Activated CD4-positive, alpha-beta T cell treated with anti-CD3 and anti-CD28 coated beads, Interleukin-2, amount 50 U/mL, for 1 hour (primary cell): Measurements from ENCODE around the gene FAM217A.

Experiments
- DNase-seq: peaks from one replicate; pipeline ENCODE4 v3.0.0-alpha.2; 2020

FAM217A gene

DNA sequence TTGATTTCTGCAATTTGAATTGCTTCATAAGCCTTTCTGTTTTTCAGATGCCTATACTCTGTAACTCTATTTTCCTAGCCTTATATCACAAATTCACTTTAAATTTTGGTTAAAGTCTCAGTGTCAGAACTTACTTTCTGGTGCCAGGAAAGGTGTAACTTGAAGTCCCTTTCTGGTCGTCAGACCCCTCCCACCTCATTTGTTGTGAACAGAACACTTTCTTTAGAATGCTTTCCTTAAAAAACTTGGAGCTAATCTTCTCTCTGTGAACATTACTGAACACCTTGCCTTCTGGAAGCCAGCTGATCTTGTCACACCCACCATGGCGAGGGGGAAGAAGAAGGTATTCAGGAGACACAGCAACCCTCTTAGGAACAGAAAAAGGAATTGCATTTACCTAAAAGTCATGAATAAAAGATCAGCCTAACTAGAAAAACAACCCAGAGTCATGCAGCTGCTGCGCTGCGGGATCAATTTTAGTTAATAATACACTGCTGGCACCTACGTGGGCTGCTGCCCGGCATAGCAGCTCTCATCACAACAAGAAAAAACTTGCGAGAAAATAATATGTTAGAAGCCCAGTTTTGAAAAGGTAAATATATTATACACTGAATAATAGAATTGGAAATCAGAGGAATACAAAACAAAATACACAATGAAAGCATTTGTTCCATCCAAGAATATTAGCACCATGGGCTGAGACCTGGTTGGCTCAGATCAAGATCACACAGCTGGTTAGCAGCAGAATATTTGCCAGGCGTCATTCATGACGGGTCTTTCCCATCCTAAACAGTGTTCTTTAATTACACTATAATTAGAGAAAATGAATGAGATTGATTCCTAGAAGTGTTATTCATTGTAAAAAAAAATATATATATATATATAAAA is 5.8 kb upstream of the FAM217A start:
- no peak for DNase-seq

DNA sequence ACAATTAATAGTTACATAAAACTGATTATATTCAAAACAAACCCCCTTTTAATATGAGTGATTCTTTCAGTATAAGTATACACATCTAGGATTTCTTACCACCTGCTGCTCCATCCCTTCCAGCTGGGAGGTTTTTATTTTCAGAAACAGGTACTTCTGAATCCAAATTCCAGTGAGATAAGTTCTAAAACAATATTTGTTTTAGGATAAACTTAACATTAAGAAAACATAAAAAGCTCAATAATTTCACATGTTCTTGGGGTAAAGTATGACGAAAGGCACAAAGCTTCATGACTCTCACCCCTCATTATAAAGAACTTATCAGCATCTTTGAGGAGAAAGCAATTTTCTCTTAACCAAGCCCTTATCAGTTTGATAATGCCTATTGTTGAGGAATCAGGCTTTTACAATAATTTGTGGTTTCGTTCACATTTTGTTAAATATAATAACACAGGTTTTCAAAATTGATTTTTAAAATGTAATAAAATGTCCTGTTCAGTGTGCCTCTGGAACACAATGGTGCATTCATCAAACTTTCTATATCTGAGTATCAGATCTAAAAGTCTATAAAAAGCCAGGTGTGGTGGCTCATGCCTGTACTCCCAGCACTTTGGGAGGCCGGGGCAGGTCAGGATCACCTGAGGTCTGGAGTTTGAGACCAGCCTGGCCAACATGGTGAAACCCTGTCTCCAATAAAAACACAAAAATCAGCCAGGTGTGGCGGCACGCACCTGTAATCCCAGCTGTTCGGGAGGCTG is 4.3 kb downstream of the FAM217A start:
- DNase-seq: no peak

DNA sequence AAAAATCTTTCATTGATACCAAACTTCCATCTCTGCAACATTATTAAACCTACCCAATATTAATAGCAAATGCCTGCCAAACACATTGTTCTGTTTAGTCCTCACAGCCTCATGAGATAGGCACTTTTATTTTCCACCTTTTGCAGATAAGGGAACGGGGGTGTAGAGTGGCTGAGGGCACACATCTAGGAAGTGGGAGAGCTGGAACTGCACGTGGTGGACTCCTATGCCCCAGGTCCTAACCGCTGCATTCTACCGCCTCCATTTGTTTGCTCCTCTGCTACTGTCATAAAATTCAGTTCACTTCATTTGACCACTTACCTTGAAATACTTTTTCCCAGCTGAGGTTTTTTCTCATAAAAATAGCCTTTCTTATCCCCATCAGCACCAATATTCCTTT is 7.6 kb downstream of the FAM217A start:
- no peak for DNase-seq

DNA sequence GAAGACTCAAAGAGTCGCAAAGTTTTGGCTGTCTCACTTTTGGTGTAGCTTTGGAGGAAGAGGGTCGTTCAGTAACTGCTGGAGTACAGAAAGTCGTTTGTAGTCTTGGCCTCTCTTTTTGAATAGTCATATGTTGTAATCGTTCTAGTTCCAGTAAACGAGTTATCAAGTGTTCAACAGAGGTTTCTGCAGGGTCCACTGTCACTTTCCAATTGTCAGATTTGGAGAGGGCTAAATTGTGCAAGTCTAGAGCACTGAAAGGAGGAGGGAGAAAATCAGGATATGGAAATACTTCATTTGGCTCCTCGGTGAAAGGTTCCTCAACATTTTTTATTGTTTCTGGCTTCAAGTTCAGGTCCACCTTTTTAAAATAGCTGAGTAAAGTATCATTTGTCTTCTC is 9.7 kb downstream of the FAM217A start:
- DNase-seq: no peak

DNA sequence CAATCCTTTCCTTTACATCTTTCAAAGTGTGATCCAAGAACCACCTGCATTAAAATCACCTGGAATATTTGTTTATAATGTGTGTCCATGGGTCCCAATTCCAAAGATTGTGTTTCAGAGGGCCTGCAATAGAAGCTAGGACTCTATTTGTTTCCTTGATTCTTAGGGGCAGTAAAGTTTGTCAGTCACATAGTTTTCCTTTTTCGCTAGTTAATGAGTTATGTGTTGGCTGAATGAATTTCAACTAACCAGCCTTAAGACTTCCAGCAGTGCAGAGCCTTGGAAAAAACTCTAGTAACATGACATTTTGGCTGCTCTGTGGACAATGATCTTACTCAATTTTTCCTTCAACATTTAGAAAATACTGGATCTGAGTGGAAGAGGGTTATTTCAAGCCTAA is 11.3 kb downstream of the FAM217A start:
- DNase-seq: no peak

GRCh38 chr6:4066029-4066755 is 12.7 kb downstream of the FAM217A start:
- no peak for DNase-seq

DNA sequence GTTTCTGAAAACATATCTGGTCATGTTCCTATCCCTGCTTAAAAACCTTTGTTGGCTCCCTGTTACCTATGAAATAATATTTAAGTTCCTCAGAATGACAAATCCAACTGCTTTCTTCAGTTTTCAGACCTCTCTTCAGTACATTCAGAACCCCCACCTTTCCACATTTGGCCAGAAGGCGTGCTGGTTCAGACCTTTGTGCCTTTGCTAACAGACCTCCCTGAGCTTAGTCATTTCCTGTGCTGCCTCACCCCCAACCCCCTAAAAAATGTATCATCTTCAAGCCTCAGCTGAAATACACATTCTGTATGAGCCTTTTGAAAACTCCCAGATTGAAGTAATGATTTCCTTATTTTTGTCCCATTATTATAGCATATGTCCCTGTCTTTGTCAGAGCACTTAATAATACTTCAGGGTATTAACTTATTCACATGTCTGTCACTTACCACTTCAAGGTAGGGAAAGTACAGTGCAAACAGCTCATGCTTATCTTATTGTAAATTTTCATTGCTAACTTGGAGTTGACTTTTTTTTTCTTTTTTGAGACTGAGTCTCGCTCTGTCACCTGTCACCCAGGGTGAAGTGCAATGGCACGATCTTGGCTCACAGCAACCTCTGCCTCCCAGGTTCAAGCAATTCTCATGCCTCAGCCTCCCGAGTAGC is 19.7 kb downstream of the FAM217A start:
- peak; percentile 30 for DNase-seq

GRCh38 chr6:4057036-4057435 is 21.9 kb downstream of the FAM217A start:
- DNase-seq: no peak

DNA sequence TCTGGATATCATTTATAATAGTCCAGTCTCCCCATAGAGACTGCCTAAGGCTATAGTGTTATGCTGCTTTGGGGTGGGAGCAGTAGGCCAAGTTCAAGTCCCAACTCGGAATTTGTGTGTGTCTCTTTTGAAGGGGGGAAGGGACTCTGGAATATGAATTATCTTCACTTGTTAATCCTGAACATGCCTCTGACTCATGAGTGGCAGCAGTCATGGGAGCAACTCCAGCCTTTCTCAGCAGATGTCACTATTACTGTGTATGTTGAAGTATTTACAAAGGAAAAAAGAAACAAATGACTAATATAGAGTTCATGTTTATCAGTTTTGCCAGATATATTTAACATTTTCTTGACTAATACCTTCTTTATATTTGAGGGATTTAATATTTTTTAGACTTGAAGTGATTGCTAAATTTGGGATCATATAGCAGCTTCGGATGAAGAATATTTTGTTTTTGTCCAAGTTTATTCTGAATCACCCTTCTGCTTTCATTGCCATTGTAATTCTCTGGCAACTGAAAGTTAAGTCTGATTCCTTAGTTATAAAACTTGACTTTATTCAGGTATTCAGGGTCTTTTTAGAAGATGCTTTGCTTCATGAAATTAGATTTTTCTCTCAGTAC is 23.4 kb downstream of the FAM217A start:
- no peak for DNase-seq

- DNase-seq: no peak
Observed at GRCh38 chr6:4049246-4049645, 29.7 kb downstream of the FAM217A start.

- no peak for DNase-seq
Observed at GRCh38 chr6:4041480-4041879, 37.5 kb downstream of the FAM217A start.

DNA sequence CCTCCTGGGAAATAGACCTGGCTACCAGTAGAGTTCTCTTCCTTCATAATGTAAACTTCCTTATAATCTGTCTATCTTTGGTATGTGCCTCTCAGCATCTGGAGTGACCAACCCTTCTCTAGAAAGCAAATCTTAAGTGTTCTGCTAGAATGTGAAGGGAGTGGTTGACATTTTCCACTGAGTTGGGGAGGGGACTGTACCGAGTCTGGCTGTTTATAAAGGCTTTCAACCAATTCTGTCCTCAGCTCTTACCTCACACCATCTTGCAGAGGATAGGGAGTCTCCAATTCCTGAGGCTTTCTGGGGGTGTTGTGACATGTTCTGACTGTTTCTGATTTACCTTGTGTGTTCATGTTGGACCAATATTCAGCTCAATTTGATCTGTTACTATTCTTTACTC is 39.6 kb downstream of the FAM217A start:
- no peak for DNase-seq

DNA sequence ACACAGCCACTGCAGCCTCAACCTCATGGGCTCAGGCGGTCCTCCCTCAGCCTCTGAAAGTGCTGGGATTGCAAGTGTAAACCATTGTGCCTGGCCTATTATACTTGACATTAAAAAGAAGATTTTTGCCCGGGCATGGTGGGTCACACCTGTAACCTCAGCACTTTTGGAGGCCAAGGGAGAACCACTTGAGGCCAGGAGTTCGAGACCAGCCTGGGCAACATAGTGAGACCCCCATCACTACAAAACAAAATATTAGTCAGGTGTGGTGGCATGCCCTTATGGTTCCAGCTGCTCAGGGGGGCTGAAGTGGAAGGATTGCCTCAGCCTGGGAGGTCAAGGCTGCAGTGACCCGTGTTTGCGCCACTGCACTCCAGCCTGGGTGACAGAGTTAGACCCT is 42.4 kb downstream of the FAM217A start:
- no peak for DNase-seq

DNA sequence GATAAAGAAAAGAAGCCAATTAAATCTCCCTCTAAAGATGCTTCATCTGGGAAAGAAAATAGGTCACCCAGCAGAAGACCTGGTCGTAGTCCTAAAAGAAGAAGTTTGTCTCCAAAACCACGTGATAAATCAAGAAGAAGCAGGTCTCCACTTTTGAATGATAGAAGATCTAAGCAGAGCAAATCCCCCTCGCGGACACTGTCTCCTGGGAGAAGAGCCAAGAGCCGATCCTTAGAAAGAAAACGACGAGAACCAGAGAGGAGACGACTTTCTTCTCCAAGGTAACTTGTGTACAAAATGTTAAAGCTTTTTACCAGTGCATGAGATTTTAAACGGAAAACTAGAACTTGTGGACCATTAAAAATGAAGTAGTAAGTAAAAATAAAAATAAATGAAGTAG is 46.5 kb downstream of the FAM217A start:
- DNase-seq: no peak

- no peak for DNase-seq
Observed at GRCh38 chr6:4031442-4031841, 47.5 kb downstream of the FAM217A start.

- no peak for DNase-seq
Observed at GRCh38 chr6:4030669-4031068, 48.3 kb downstream of the FAM217A start.

DNA sequence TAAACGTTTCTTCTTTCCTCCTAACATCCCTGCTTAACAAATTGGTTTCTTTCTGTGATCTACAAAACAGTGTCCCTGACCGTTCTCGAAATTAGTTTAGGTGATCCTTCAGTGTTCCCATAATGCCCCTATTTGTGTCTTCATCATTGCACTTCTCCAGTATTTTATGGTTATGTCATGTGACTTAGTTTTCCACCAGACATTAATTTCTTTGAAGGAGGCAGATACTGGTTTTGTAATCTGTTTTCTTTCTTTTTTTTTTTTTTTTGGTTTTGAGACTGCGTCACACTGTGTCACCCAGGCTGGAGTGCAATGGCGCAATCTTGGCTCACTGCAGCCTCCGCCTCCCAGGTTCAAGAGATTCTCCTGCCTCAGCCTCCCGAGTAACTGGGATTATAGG is 49.2 kb downstream of the FAM217A start:
- no peak for DNase-seq

DNA sequence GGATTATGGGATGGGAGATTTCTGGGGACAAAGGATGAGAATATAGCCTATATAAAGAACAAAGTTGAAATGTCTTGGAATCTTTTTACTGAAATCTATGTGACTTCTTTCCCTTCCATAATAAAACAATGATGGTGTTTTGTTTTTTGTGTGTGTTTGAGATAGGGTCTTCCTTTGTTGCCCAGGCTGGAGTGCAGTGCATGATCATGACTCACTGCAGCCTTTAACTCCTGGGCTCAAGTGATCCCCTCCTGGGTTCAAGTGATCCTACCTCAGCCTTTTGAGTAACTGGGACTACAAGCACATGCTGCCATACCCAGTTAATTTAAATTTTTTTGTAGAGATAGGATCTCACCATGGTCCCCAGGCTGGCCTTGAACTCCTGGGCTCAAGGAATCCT is 50.9 kb downstream of the FAM217A start:
- no peak for DNase-seq

- no peak for DNase-seq
Observed at GRCh38 chr6:4025681-4026080, 53.3 kb downstream of the FAM217A start.

DNA sequence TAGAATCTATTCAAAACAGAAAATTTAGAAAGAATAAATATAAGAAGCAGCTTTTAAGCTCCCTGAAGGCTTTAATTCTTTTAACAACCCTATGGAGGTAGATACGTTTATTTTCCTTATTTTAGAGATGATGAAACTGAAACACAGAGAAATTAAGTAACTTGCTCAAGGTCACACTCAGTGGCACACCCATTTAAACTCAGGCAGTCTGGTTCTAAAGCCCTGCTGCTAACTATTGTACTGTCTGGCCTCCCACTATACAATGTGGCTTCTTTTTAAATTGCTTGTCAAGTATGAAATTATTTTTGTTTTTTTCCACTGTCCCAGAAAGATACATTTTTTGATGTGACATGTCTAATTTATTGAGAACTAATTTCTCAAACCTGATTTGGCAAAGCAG is 55.7 kb downstream of the FAM217A start:
- DNase-seq: no peak

GRCh38 chr6:4021854-4022695 is 56.9 kb downstream of the FAM217A start:
- no peak for DNase-seq
